Breast epithelium (tissue), 4 donors: Measurements from ENCODE around the gene KIAA1210. TPM values are rescaled to one million over a fixed set of nuclear protein-coding genes. Genes with fewer than 3 reads are reported as not detected.

ENCODE experiments used
- DNase-seq, 2 donors: peaks; one replicate each; pipeline ENCODE4 v3.0.0-alpha.2; 2019; ENCODE audit warnings: low spot score in 2 of 2
- H3K27ac ChIP-seq, 2 donors: fragments of 200-600 bp; sonication (generic) in 1 of 2; one replicate each; pipeline ENCODE4 v1.5.1; 2016 to 2019; ENCODE audit warnings: mild to moderate bottlenecking in 1 of 2
- H3K27me3 ChIP-seq, 2 donors: fragments of 200-600 bp; sonication (generic) in 1 of 2; one replicate each; pipeline versions ENCODE4 v1.5.1 to v1.6.0; 2017 to 2019; ENCODE audit warnings: control low read depth in 1 of 2, mild to moderate bottlenecking in 1 of 2
- H3K36me3 ChIP-seq: fragments of 200-600 bp; one replicate; pipeline ENCODE4 v1.5.1; 2019
- H3K4me1 ChIP-seq, 2 donors: fragments of 200-600 bp; sonication (generic); one replicate each; pipeline ENCODE4 v1.5.1; 2016 to 2019; ENCODE audit warnings: control low read depth in 1 of 2
- H3K4me3 ChIP-seq, 3 donors: fragments of 200-600 bp; sonication (generic); 1 replicate in 2 of 3; 2 replicates in 1 of 3; pipeline ENCODE4 v1.5.1; 2016 to 2019; ENCODE audit warnings: mild to moderate bottlenecking in 3 of 3, moderate library complexity in 2 of 3
- H3K9me3 ChIP-seq, 2 donors: fragments of 200-600 bp; sonication (generic) in 1 of 2; one replicate each; pipeline ENCODE4 v1.5.1; 2016 to 2019; ENCODE audit warnings: control low read depth in 1 of 2
- CTCF ChIP-seq, 3 donors: fragments of 450-650 bp; IDR thresholded peaks; one replicate each; pipeline ENCODE4 v1.5.1; 2016 to 2017; ENCODE audit warnings: antibody characterized with exemption in 3 of 3, mild to moderate bottlenecking in 3 of 3, moderate library complexity in 3 of 3
- POLR2A ChIP-seq: fragments of 450-650 bp; IDR thresholded peaks from one replicate; pipeline ENCODE4 v1.6.1; 2016; ENCODE audit warnings: antibody characterized with exemption, mild to moderate bottlenecking, moderate library complexity
- POLR2AphosphoS5 ChIP-seq, 3 donors: sonication (generic); formaldehyde crosslinking; IDR thresholded peaks; one replicate each; pipeline ENCODE4 v1.6.1; 2017; ENCODE audit warnings: antibody characterized with exemption in 3 of 3
- intact Hi-C: fragments of 100-400 bp; cut with DNase I; formaldehyde crosslinking; loops from one replicate; pipeline ENCODE4 v1.15.1; 2023; ENCODE audit warnings: low total_unique reads
- total RNA-seq, 3 donors: library from RNA; depleted of rRNA; stranded (reverse); fragments of >200 nt; gene quantifications; one replicate each; pipeline ENCODE4 v1.1.0, GENCODE V29; 2016

Gene KIAA1210
- total RNA-seq, 3 donors from 2014 or later, result 0.15 TPM; not detected in 2

GRCh38 chrX:119087121-119087520, 40.5 kb downstream of the KIAA1210 start:
- no peaks in the 10 kb centered on the region for H3K9me3 ChIP-seq
- DNase-seq, result no peak
- H3K27me3 ChIP-seq, result peaks cover 0 to 43% of the 10 kb centered on the region in 2 donors
- intact Hi-C loops, result no loop called here
- no peaks in the 10 kb centered on the region for H3K4me1 ChIP-seq
- H3K36me3 ChIP-seq, result no peaks in the 10 kb centered on the region
- H3K4me3 ChIP-seq, result no peak overlapping the region
- TF ChIP-seq POLR2AphosphoS5 (IDR thresholded peaks at IDR 0.05), result no peak
- no peak for TF ChIP-seq CTCF (IDR thresholded peaks at IDR 0.05)
- TF ChIP-seq POLR2A, result no peak
- no peak overlapping the region for H3K27ac ChIP-seq

DNA sequence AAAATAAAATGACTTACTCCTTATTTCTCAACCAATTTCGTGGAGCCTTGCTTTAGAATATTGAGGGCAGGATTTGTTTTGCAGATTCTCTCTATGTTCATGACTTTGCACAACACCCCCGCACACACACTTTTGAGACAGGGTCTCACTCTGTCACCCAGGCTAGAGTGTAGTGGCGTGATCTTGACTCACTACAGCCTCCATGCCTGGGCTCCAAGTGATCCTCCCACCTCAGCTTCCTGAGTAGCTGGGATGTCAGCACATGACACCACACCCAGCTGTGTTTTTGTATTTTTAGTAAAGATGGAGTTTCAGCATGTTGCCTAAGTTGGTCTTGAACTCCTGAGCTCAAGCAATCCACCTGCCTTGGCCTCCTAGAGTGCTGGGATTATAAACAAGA, 42.8 kb downstream of the KIAA1210 start:
- Histone ChIP-seq H3K4me1 (no peaks in the 10 kb centered on the region), H3K36me3 (no peaks in the 10 kb centered on the region), H3K9me3 (no peaks in the 10 kb centered on the region), H3K27me3 (peaks cover 0 to 44% of the 10 kb centered on the region in 2 donors), H3K4me3 (no peak overlapping the region), H3K27ac (no peak overlapping the region)
- TF ChIP-seq CTCF (IDR thresholded peaks at IDR 0.05) (no peak), POLR2A (no peak), POLR2AphosphoS5 (IDR thresholded peaks at IDR 0.05) (no peak)
- intact Hi-C loops, result no loop called here
- no peak for DNase-seq

- H3K4me1 ChIP-seq, result no peaks in the 10 kb centered on the region
- no peak for DNase-seq
- intact Hi-C loops, result no loop called here
- peaks cover 0 to 46% of the 10 kb centered on the region in 2 donors for H3K27me3 ChIP-seq
- no peaks in the 10 kb centered on the region for H3K9me3 ChIP-seq
- no peak overlapping the region for H3K27ac ChIP-seq
- no peak for TF ChIP-seq CTCF (IDR thresholded peaks at IDR 0.05)
- no peak for TF ChIP-seq POLR2A
- TF ChIP-seq POLR2AphosphoS5 (IDR thresholded peaks at IDR 0.05), result no peak
- no peaks in the 10 kb centered on the region for H3K36me3 ChIP-seq
- no peak overlapping the region for H3K4me3 ChIP-seq
Measured at GRCh38 chrX:119082278-119082677, 45.3 kb downstream of the KIAA1210 start.

GRCh38 chrX:119075270-119076025, 52.2 kb downstream of the KIAA1210 start:
- H3K9me3 ChIP-seq, result no peaks in the 10 kb centered on the region

More at GRCh38 chrX:119075270-119076025, 52.2 kb downstream of the KIAA1210 start:
- Histone ChIP-seq H3K4me1 (no peaks in the 10 kb centered on the region), H3K27me3 (peaks cover 0 to 56% of the 10 kb centered on the region in 2 donors), H3K4me3 (no peak overlapping the region), H3K36me3 (no peaks in the 10 kb centered on the region), H3K27ac (no peak overlapping the region)
- intact Hi-C loops, result no loop called here
- DNase-seq, result no peak
- no peak for TF ChIP-seq POLR2A
- TF ChIP-seq POLR2AphosphoS5 (IDR thresholded peaks at IDR 0.05), result no peak
- no peak for TF ChIP-seq CTCF (IDR thresholded peaks at IDR 0.05)
